RCC 7860 (cell line): Measurements from ENCODE around the gene WDR76.
"Not testable (repeated sequence)": the region's sequence is repeated elsewhere in the genome, so short reads cannot be mapped to it uniquely, and the experiment has no call there.

ENCODE experiments used
- DNase-seq: peaks from one replicate; pipeline ENCODE4 v3.0.0-alpha.2; 2015; ENCODE audit warnings: low spot score
- FAIRE-seq: peaks from 2 replicates; lab custom pipeline; 2012; peaks lifted over from hg19 to GRCh38; lab: Jason Lieb, UNC

WDR76 gene

DNA sequence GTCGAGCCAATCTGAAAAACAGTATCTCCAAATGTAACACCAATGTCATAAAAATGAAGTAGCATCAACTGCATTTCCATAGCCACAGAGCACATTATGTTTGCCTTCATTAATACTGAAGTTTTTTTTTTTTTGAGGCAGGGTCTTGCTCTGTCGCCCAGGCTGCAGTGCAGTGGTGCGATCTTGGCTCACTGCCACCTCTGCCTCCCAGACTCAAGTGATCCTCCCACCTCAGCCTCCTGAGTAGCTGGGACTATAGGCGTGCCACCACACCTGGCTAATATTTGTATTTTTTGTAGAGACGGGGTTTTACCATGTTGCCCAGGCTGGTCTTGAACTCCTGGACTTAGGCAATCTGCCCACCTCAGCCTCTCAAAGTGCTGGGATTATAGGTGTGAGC lies 11.7 kb upstream of the WDR76 start:
- not testable (repeated sequence) for DNase-seq, FAIRE-seq

DNA sequence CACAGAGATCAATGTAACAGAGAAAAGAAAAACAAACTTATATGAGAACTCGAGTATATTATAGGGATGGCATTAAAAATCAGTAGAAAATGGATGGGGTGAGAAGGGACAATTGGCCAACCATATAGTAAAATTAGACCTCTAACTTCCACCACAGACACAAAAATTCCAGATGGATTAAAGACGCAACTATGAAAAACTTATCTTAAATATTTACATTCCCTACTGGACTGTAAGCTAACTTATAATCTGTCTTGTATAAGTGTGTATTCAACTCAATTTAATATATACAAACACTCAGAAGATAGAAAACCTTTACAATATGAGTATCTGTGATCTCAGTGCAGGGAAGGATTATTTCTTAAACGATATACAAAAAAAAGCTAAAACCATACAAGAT lies 5.3 kb upstream of the WDR76 start:
- DNase-seq = no peak
- no peak for FAIRE-seq

DNA sequence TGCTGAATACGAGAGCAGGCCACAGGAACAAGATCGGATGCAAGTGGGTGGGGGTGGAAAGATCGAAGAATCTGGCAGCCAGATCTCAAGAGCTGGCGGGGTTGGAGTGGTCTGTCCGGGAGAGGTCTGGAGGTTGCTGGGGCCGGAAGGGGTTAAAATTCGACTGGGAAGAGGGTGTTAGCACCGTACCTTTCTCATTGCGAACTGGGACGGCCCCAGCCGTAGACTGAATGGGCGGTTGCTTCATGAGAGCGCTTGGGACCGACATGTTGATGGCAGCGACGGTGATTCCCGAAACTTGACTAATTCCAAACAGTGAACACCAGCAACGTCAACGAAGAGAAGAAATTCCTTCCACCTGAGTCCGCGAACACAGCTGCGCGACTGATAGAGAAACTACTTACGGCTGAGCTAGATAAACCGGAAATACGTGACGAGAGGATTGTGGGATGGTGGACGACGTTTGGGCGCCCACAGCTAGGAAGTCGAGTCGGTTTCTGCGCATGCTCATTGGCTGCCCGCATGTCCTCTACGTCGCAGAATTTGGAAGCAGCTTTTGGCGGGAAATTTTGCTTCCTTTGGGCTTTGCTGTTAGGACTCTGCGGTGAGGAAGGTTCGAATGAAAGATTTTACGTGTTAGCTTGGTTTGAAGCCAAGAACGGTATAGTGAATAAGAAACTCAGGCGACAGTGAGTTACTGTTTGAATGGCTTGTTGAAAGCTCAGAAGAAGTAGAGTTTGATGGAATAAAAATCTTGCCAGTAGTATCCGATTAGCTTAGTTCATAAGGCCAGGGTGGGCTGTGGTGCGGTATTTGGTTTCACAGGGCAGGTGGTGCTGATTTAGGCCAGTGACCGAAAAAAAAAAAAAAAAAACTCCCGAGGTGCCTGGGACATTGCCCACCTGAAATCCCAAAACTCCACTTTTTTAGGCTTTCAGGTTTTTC lies 2.2 kb upstream of the WDR76 start, which contains the start of gene MFAP1:
Gene MFAP1 (minus strand): TSS at position 389 of the 945 bp plus-strand sequence. CDS start 121 bp downstream, at position 268.
- DNase-seq (peak; percentile 95), FAIRE-seq (peak; percentile 84)

DNA sequence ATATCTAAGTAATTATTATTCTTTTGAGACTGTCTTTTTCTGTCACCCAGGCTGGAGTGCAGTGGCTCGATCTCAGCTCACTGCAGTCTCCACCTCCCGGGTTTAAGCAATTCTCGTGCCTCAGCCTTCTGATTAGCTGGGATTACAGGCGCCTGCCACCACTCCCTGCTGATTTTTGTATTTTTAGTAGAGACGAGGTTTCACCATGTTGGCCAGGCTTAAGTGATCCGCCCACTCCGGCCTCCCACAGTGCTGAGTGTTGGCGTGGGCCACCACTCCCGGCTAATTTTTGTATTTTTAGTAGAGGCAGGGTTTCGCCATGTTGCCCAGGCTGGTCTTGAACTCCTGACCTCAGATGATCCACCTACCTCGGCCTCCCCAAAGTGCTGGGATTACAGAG lies 1.5 kb upstream of the WDR76 start:
- not testable (repeated sequence) for FAIRE-seq, DNase-seq

DNA sequence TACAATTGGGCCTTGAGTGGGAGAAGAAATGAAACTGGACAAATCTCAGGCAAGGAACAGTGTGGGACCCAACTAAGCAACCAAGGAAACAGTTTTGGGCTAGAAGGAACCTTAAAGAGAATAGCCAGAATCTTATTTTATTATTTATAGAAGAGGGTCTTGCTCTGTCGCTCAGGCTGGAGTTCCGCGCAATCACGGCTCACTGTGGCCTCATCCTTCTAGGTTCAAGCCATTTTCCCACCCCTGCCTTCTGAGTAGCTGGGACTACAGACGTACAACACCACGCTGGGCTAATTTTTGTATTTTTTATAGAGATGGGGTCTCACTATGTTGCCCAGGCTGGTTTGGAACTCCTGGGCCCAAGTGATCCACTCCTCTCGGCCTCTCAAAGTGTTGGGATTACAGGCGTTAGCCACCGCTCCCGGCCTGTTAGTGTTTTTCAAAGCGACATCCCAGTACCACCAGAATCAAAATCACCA lies 734 bp upstream of the WDR76 start:
- DNase-seq (no peak), FAIRE-seq (no peak)

DNA sequence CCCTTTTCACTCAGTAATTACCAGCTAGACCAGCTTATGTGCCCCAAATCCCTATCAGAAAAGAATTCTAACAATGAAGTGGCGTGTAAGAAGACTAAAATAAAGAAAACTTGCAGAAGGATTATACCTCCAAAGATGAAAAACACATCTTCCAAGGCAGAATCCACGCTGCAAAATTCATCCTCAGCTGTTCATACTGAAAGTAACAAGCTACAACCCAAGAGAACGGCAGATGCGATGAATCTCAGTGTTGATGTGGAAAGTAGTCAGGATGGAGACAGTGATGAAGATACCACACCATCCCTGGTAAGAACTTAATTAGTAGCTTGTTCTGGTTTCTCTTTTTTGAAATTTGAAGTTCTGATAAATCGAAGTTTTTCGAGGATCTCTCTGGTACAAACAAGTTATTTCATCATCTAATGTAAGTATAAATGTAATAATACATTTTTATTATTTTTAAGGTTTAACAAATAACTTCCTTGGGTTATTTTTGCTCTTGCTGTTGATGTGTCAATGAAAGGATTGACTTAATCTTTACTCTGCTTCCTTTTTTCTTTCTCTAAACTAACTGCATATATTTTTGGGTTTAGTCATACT lies 1.4 kb downstream of the WDR76 start:
- FAIRE-seq (no peak), DNase-seq (no peak)

DNA sequence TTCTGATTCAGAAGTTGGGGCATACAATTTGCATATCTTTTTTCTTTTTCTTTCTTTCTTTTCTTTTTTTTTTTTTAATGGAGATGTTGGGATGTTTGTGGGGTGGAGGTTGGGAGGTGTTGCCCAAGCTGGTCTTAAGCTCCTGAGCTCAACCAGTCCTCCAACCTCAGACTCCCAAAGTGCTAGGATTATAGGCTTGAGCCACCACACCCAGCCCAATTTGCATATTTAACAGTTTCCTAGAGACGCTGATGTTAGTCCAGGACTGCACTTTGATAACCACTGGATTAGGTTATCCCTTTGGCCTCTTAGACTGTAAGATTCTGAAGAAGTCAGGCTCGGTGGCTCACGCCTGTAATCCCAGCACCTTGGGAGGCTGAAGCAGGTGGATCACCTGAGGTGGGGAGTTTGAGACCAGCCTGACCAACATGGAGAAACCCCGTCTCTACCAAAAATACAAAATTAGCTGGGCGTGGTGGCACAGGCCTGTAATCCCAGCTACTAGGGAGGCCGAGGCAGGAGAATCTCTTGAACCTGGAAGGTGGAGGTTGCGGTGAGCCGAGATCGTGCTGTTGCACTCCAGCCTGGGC lies 3.2 kb downstream of the WDR76 start:
- not testable (repeated sequence) for DNase-seq, FAIRE-seq

DNA sequence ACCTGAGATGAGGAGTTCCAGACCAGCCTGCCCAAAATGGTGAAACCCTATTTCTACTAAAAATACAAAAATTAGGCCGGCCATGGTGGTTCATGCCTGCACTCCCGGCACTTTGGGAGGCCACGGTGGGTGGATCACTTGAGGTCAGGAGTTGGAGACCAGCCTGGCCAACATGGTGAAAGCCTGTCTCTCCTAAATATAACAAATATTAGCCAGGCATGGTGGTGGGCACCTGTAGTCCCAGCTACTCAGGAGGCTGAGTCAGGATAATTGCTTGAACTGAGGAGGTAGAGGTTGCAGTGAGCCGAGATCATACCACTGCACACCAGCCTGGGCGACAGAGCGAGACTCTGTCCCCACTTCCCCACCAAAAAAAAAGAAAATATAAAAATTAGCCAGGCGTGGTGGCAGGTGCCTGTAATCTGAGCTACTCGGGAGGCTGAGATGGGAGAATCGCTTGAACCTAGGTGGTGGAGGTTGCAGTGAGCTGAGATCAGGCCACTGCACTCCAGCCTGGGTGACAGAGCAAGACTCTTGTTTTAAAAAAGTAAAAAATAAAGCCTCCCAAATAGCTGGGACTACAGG lies 4.0 kb downstream of the WDR76 start:
- not testable (repeated sequence) for DNase-seq, FAIRE-seq

DNA sequence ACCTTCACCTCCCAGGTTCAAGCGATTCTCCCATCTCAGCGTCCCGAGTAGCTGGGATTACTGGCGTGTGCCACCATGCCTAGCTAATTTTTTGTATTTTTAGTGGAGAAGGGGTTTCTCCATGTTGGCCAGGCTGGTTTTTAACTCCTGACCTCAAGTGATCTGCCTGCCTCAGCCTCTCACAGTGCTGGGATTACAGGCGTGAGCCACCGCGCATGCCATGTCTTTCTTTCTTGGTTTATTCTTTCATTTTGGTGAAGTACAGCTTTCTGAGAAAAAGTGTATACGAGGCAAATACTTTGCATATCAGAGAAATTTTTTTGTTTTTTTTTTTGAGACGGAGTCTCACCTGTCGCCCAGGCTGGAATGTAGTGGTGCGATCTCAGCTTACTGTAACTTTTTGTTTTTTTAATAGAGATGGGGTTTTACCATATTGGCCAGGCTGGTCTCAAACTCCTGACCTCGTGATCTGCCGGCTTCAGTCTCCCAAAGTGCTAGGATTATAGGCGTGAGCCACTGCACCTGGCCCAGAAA lies 4.8 kb downstream of the WDR76 start:
- FAIRE-seq, DNase-seq: not testable (repeated sequence)

DNA sequence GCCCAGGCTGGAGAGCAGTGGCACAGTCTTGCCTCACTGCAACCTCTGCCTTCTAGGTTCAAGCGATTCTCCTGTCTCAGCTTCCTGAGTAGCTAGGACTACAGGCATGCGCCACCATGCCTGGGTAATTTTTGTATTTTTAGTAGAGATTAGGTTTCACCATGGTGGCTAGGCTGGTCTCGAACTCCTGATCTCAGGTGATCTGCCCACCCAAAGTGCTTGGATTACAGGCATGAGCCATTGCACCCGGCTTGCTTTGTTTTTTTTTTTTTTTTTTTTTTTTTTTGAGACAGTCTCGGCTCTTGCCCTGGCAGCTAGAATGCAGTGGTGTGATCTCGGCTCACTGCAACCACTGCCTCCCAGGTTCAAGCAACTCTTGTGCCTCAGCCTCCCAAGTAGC lies 5.7 kb downstream of the WDR76 start:
- DNase-seq, FAIRE-seq: not testable (repeated sequence)

DNA sequence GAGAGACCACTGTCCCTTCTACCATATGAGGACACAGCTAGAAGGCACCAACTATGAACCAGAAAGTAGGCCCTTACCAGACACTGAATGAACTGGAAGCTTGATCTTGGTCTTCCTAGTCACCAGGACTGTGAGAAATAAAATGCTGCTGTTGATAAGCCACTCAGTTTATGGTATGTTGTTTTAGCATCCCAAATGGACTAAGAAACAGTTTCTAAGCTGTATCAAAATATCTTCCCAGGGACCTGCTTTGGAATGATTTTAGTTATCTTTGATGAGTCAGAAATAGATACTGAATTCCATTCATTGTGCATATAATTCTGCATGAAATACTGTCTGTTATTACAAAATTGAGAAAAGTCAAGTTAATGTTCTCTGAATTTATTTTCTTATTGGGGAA lies 18.6 kb downstream of the WDR76 start:
- DNase-seq (no peak), FAIRE-seq (no peak)

DNA sequence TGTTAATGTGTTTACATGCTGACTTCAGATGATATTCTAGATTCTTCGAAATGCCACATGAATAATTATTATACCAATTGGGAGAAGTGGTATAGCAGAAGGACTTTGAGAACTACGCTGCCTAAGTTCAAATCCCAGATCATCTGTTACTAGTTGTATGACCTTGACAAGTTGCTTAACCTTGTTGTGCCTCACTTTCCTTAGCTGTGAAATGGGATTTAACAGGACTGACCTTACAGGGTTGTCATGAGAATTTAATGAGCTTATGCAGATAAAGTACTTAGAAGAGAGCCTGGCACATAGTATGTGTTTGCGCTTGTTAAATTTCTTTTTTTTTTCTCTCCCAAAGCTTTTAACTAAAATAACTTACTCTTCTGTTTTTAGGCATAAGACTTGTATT lies 24.4 kb downstream of the WDR76 start:
- no peak for FAIRE-seq
- no peak for DNase-seq

DNA sequence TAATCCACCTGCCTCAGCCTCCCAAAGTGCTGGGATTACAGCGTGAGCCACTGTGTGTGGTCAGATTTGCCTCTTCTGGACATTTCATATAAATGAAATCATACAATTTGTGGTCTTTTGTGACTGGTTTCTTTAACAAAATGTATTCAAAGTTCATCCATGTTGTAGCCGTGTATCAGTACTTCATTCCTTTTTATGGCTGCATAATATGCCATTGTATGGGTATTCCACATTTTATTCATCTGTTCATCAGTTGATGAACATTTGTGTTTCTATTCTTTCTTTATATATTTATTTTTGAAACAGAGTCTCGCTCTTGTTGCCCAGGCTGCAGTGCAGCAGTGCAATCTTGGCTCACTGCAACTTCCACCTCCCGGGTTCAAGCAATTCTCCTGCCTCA lies 25.8 kb downstream of the WDR76 start:
- FAIRE-seq (no peak), DNase-seq (no peak)

DNA sequence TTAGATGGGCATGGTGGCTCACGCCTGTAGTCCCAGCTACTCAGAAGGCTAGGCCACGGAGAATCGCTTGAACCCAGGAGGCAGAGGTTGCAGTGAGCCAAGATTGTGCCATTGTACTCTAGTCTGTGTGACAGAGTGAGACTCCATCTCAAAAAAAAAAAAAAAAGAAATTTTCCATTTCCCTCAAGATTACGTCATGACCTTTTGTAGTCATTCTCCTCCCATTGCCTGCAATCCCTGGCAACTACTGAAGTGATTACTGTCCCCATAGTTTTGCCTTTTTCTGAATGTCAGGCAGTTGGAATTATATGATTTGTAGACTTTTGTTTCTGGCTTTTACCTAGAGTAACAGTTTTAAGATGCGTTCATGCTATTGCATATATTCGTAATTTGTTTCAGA lies 28.0 kb downstream of the WDR76 start:
- DNase-seq (no peak), FAIRE-seq (no peak)

DNA sequence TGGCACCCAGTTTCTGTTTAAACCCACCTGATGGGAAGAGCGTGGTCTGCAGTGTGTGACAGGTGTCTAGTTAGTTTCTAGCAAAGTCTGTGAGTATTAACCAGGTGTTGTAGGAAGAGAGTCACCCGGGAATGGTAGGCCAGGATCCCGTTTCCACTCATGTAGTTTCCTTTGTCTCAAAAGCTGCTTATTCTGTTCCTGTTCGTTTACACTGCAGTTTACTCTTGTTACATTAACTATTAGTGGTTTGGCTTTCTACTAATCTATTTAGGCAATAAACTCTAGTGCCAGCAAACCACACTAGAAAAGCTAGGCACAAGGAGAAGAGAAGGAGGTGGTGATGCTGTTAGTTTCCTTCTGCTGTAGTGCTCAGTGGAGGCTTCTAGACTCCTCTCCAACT lies 32.7 kb downstream of the WDR76 start:
- FAIRE-seq (no peak), DNase-seq (no peak)

DNA sequence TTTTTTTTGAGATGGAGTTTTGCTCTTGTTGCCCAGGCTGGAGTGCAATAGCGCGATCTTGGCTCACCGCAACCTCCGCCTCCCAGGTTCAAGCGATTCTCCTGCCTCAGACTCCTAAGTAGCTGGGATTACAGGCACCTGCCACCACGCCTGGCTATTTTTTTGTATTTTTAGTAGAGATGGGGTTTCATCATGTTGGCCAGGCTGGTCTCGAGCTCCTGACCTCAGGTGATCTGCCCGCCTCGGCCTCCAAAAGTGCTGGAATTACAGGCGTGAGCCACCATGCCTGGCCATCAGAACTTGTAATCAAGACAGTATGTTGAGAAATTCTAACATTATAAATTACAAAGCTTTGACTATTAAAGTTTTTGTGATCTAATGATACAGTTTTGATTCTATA lies 39.8 kb downstream of the WDR76 start:
- not testable (repeated sequence) for DNase-seq, FAIRE-seq

DNA sequence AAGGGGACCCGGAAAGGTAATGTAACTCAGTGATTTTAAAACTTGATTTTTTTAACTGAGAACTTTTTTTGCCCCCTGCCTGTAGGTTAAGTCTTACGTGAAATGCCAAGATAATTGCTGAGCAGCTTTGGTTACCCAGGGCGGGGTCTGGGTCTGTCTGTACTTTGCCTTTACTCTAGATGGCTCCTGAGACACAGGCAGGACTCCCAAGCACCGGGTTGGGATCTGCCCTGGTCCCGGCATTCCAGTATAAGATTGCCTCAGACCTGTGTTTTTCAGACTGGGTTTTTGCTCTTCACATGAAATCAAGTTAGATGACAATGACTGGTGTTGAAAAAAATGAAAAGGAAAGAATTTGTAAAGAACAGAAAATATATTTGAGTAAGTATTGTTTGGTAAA lies 40.3 kb downstream of the WDR76 start:
- DNase-seq = no peak
- FAIRE-seq = no peak

DNA sequence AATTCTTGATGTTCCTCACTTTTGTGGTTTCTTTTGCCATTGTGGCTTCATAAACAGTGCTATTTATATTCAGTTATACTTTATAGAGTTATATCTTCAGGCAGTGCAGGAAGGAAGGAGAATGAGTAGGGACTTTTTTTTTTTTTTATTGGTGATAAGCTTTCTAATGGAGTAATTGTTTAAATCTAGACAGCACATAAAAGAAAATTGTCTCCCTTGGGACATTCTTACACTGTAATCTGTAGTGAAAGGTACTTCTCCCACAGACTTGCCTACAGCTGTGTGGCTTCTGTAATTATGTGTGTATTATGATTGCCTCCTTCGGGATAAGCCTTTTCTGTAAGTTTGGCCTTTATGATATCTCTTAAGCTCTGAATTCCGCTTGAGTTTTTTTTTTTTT lies 41.6 kb downstream of the WDR76 start:
- DNase-seq (no peak), FAIRE-seq (no peak)

DNA sequence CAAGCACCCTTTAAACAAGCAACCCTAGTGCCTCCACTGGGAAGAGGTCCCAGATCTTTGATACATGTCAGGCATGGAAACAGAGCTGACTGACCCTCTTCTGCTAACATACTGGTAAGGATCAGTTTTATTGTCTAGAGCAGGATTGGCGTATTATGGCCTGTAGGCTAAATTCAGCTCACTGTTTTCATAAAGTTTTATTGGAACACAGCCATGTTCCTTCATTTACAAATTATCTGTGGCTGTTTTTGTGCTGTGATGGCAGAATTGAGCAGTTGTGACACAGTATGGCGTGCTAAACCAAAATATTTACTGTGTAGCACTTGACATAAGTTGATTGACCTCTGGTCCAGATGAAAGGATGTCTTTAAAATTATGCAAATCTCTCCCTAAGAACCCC lies 45.0 kb downstream of the WDR76 start:
- FAIRE-seq (no peak), DNase-seq (no peak)

DNA sequence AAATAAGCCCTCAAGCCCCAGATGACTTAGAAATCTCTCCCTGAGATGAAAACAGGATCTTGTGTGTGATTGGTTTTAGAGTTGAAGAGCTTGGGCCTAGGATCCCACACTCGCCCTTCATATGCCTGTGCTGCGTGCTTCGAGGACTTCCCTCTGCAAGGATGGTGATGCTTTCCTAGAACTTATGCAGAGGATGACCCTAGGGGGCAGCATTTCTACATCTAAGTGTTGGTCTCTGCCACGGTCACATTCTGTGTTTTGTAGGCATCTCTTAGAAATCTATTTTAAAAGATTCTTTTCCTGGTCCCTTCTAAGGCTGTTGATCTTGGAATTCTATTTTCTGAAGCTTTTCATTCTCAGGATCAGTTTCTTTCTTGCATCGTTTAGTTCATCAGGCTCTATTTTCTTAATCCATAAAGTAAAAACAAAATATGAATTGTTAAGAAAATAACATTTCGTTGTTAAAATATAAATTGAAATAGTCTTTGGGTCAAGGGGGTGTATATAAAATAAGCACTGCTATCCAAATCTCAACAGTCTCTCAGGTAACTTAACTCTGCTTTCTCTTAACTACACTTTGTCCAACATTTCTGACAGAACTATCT lies 45.7 kb downstream of the WDR76 start:
- DNase-seq = peak; percentile 47

More for the DNA sequence above, 45.7 kb downstream of the WDR76 start:
- no peak for FAIRE-seq
